Measurements from ENCODE around the gene ADRA2C. TPM values are rescaled to one million over a fixed set of nuclear protein-coding genes. Genes with fewer than 3 reads are reported as not detected.

Gene ADRA2C
- total and polyA plus RNA-seq, 9 of the 15 experiments (the other 6 are each of a cell fraction or from before 2014, with no cell fraction given): 0.06 to 0.58 (median 0.14) TPM; not detected in 2

DNA sequence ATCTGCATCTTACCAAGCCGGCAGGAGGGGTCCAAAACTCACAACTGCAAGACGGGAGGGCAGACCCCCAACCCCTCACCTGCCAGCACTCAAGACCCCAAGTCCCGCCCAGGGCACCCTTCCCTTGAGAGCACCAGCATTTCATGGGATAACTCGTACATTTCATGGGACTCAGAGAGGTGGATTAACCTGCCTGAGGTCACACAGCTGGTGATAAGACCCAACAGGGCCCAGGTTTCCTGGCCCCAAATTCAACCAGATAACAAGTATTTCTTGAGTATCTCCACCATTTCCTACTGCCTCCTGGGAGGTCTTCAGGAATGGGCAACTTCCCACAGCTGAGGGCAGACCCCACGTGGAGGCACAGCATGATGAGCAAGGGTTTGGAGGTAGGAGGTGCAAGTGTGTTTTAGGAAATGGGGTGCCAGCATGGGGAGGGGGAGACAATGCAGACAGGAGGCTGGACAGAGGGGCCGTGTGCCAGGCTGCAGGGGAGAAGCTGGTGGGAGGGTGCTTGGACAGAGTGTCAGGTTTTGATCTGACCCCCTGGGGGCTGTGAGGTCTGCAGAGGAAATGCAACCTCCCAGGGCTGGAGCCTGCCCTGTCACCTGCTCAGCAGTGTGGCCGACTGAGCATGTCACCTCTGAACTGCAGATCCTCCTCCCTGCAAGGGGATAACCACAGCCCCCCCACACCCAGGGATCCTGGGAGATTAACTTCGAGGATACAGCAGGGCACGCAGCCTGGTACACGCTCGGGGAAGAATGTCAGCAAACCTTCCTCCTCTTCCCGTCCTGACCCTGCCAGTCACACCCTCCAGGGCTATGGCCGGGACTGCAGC lies 4.4 kb downstream of the ADRA2C start (continued):
- TF ChIP-seq FOXK1 (CRISPR knock-in tag; IDR thresholded peaks at IDR 0.05; ENCODE audit: borderline replicate concordance) (no peak), SRSF9 (IDR thresholded peaks at IDR 0.05; ENCODE audit: borderline replicate concordance, low read depth, low read length) (no peak), KAT7 (CRISPR knock-in tag; IDR thresholded peaks at IDR 0.05; ENCODE audit: borderline replicate concordance) (no peak), SMARCA5 (IDR thresholded peaks at IDR 0.05) (0 out of 2 replicates have a peak, but pooled peaks have one; percentile 20), ZFP36 (IDR thresholded peaks at IDR 0.05; ENCODE audit: low read depth, low read length, partially characterized antibody) (peak; percentile 75), HMGXB4 (CRISPR knock-in tag; IDR thresholded peaks at IDR 0.05) (no peak)
- TF ChIP-seq, protein P1, sequence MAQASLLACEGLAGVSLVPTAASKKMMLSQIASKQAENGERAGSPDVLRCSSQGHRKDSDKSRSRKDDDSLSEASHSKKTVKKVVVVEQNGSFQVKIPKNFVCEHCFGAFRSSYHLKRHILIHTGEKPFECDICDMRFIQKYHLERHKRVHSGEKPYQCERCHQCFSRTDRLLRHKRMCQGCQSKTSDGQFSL (CRISPR knock-in tag; IDR thresholded peaks at IDR 0.05): 0 out of 2 replicates have a peak, but pooled peaks have one; percentile 28
- TF ChIP-seq, protein P1 (tag; IDR thresholded peaks at IDR 0.05): no peak
- TF ChIP-seq, protein P2, sequence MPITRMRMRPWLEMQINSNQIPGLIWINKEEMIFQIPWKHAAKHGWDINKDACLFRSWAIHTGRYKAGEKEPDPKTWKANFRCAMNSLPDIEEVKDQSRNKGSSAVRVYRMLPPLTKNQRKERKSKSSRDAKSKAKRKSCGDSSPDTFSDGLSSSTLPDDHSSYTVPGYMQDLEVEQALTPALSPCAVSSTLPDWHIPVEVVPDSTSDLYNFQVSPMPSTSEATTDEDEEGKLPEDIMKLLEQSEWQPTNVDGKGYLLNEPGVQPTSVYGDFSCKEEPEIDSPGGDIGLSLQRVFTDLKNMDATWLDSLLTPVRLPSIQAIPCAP (CRISPR knock-in tag; IDR thresholded peaks at IDR 0.05; ENCODE audit: borderline replicate concordance): no peak

All from K562 (cell line).